A673 (cell line): ENCODE results near the gene GATA5. TPM values are rescaled to one million over a fixed set of nuclear protein-coding genes. Genes with fewer than 3 reads are reported as not detected.

Source experiments
- BruUV-seq: library from RNA; stranded (reverse); fragments of 400-500 nt; replicated peaks from 2 replicates; lab custom pipeline; 2021; lab: Mats Ljungman, UMichigan
- CTCF ChIA-PET: fragments of 300-600 bp; sonication (Branson Sonifier 250); formaldehyde crosslinking; loops from one replicate; lab custom pipeline; 2022; ENCODE audit warnings: antibody characterized with exemption; lab: Charles Lee
- POLR2A ChIA-PET: fragments of 300-600 bp; sonication (Branson Sonifier 250); formaldehyde crosslinking; loops from one replicate; lab custom pipeline; 2022; ENCODE audit warnings: antibody characterized with exemption; ENCODE audit not compliant: low non-redundant PET; lab: Charles Lee
- DNase-seq: peaks from one replicate; pipeline ENCODE4 v3.0.0-alpha.2; 2015; ENCODE audit warnings: low spot score
- H3K27ac ChIP-seq: fragments of 200-600 bp; sonication (generic); 2 replicates; pipeline ENCODE4 v1.5.1; 2016; ENCODE audit warnings: mixed run types, low read depth, mild to moderate bottlenecking, mixed read lengths, antibody characterized with exemption, low read length; ENCODE audit not compliant: poor library complexity, severe bottlenecking
- H3K27me3 ChIP-seq: fragments of 200-600 bp; sonication (generic); replicated peaks from 2 replicates; pipeline ENCODE4 v1.6.1; 2017; ENCODE audit warnings: mixed run types, low read depth, mild to moderate bottlenecking, mixed read lengths, antibody characterized with exemption, low read length; ENCODE audit not compliant: insufficient read depth, poor library complexity
- H3K36me3 ChIP-seq: fragments of 200-600 bp; sonication (generic); 2 replicates; pipeline ENCODE4 v1.6.1; 2016; ENCODE audit warnings: mixed run types, mild to moderate bottlenecking, mixed read lengths, antibody characterized with exemption, low read length; ENCODE audit not compliant: insufficient read depth, poor library complexity, severe bottlenecking
- H3K4me1 ChIP-seq: fragments of 200-600 bp; sonication (generic); 2 replicates; pipeline ENCODE4 v1.6.1; 2017; ENCODE audit warnings: mixed run types, mild to moderate bottlenecking, mixed read lengths, antibody characterized with exemption, low read length; ENCODE audit not compliant: insufficient read depth, poor library complexity, severe bottlenecking
- H3K4me3 ChIP-seq: fragments of 200-600 bp; sonication (generic); 2 replicates; pipeline ENCODE4 v1.5.1; 2016; ENCODE audit warnings: low read depth, mixed run types, mild to moderate bottlenecking, mixed read lengths, low read length; ENCODE audit not compliant: poor library complexity, severe bottlenecking
- H3K9me3 ChIP-seq: fragments of 200-600 bp; sonication (generic); 2 replicates; pipeline ENCODE4 v1.6.1; 2016; ENCODE audit warnings: mixed run types, low read depth, mild to moderate bottlenecking, mixed read lengths, antibody characterized with exemption, low read length; ENCODE audit not compliant: poor library complexity, severe bottlenecking
- EZH2 ChIP-seq: fragments of 200-600 bp; sonication (generic); IDR thresholded peaks from 2 replicates; pipeline ENCODE4 v1.6.1; 2017; ENCODE audit warnings: borderline replicate concordance, low read depth, mild to moderate bottlenecking, mixed read lengths, antibody characterized with exemption, low read length; ENCODE audit not compliant: poor library complexity, severe bottlenecking
- intact Hi-C: fragments of 100-400 bp; cut with micrococcal nuclease; formaldehyde crosslinking; loops from one replicate; pipeline ENCODE4 v1.10.0; 2022; ENCODE audit not compliant: unreplicated experiment
- total RNA-seq: library from RNA; stranded (reverse); gene quantifications from 2 replicates; pipeline ENCODE4 v1.2.3, GENCODE V29; 2021
- TF ChIP-seq, protein P1 (sequence below): fragments of 300-800, 200-600 bp; sonication (generic); conservative IDR thresholded peaks from 2 replicates; pipeline ENCODE4 v1.5.1; 2017; ENCODE audit warnings: low read depth, mild to moderate bottlenecking, antibody characterized with exemption, low read length, moderate library complexity, mixed read lengths

Gene GATA5
- total RNA-seq, 1 experiment from 2014 or later = not detected

- no peaks in the 10 kb centered on the region for H3K36me3 ChIP-seq
- no TSS peak for BruUV-seq
- H3K4me1 ChIP-seq = no peaks in the 10 kb centered on the region
- DNase-seq = no peak
- POLR2A ChIA-PET = no interaction called here
- peaks cover 55% of the 10 kb centered on the region for H3K27me3 ChIP-seq
- H3K27ac ChIP-seq = no peak overlapping the region
- no peaks in the 10 kb centered on the region for H3K9me3 ChIP-seq
- CTCF ChIA-PET = no interaction called here
- intact Hi-C loops = no loop called here
- no peak overlapping the region for H3K4me3 ChIP-seq
- TF ChIP-seq, protein P1, sequence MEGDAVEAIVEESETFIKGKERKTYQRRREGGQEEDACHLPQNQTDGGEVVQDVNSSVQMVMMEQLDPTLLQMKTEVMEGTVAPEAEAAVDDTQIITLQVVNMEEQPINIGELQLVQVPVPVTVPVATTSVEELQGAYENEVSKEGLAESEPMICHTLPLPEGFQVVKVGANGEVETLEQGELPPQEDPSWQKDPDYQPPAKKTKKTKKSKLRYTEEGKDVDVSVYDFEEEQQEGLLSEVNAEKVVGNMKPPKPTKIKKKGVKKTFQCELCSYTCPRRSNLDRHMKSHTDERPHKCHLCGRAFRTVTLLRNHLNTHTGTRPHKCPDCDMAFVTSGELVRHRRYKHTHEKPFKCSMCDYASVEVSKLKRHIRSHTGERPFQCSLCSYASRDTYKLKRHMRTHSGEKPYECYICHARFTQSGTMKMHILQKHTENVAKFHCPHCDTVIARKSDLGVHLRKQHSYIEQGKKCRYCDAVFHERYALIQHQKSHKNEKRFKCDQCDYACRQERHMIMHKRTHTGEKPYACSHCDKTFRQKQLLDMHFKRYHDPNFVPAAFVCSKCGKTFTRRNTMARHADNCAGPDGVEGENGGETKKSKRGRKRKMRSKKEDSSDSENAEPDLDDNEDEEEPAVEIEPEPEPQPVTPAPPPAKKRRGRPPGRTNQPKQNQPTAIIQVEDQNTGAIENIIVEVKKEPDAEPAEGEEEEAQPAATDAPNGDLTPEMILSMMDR = no peak
- TF ChIP-seq EZH2 = no peak
Measured at GRCh38 chr20:62523473-62524203, 47.8 kb upstream of the GATA5 start.

- POLR2A ChIA-PET = no interaction called here
Measured at GRCh38 chr20:62522748-62523396, 47.1 kb upstream of the GATA5 start.

GRCh38 chr20:62519826-62520225, 44.0 kb upstream of the GATA5 start:
- no TSS peak for BruUV-seq
- ChIA-PET POLR2A (no interaction called here), CTCF (no interaction called here)
- Histone ChIP-seq H3K27me3 (peaks cover 44% of the 10 kb centered on the region), H3K36me3 (no peaks in the 10 kb centered on the region), H3K9me3 (no peaks in the 10 kb centered on the region), H3K27ac (no peak overlapping the region), H3K4me1 (no peaks in the 10 kb centered on the region), H3K4me3 (no peak overlapping the region)
- intact Hi-C loops = no loop called here
- TF ChIP-seq, protein P1 = no peak
- no peak for TF ChIP-seq EZH2
- no peak for DNase-seq

More at GRCh38 chr20:62522748-62523396, 47.1 kb upstream of the GATA5 start:
- TF ChIP-seq, protein P1 = no peak
- TF ChIP-seq EZH2 = no peak
- CTCF ChIA-PET = no interaction called here
- Histone ChIP-seq H3K9me3 (no peaks in the 10 kb centered on the region), H3K36me3 (no peaks in the 10 kb centered on the region), H3K4me1 (no peaks in the 10 kb centered on the region), H3K27ac (no peak overlapping the region), H3K27me3 (peaks cover 55% of the 10 kb centered on the region), H3K4me3 (no peak overlapping the region)
- intact Hi-C loops = no loop called here
- BruUV-seq = no TSS peak
- no peak for DNase-seq
